Liver (tissue), 9 donors: ENCODE measurements around the gene TSHB. TPM values are rescaled to one million over a fixed set of nuclear protein-coding genes. Genes with fewer than 3 reads are reported as not detected.

Source experiments
- DNase-seq: peaks from one replicate; pipeline ENCODE4 v3.0.0-alpha.2; 2017; ENCODE audit warnings: low spot score
- H3K27ac ChIP-seq, 2 donors: one replicate each; pipeline ENCODE4 v1.7.0; 2013; ENCODE audit warnings: inconsistent platforms in 2 of 2, low read length in 2 of 2, control low read depth in 1 of 2, low read depth in 1 of 2, mild to moderate bottlenecking in 1 of 2
- H3K27me3 ChIP-seq, 4 donors: one replicate each; pipeline versions ENCODE4 v1.6.1 to v1.7.0; 2013; ENCODE audit warnings: low read length in 3 of 4, inconsistent platforms in 1 of 4, mild to moderate bottlenecking in 1 of 4, moderate library complexity in 1 of 4; ENCODE audit not compliant: control insufficient read depth in 4 of 4, insufficient read depth in 4 of 4
- H3K36me3 ChIP-seq, 4 donors: one replicate each; pipeline versions ENCODE4 v1.6.1 to v1.7.0; 2013; ENCODE audit warnings: low read length in 3 of 4, mild to moderate bottlenecking in 3 of 4, low read depth in 1 of 4, moderate library complexity in 1 of 4; ENCODE audit not compliant: control insufficient read depth in 4 of 4, insufficient read depth in 3 of 4
- H3K4me1 ChIP-seq, 4 donors: one replicate each; pipeline versions ENCODE4 v1.6.1 to v1.7.0; 2013; ENCODE audit warnings: low read length in 3 of 4, mild to moderate bottlenecking in 3 of 4, moderate library complexity in 1 of 4; ENCODE audit not compliant: control insufficient read depth in 4 of 4, insufficient read depth in 4 of 4
- H3K4me3 ChIP-seq, 3 donors: one replicate each; pipeline versions ENCODE4 v1.6.1 to v1.7.0; 2013; ENCODE audit warnings: low read length in 3 of 3, control low read depth in 1 of 3, low read depth in 1 of 3, mild to moderate bottlenecking in 1 of 3
- H3K9ac ChIP-seq, 2 donors: one replicate each; pipeline ENCODE4 v1.7.0; 2013; ENCODE audit warnings: low read length in 2 of 2, mild to moderate bottlenecking in 2 of 2, moderate library complexity in 2 of 2, control low read depth in 1 of 2, low read depth in 1 of 2
- H3K9me3 ChIP-seq, 4 donors: one replicate each; pipeline versions ENCODE4 v1.6.1 to v1.7.0; 2013; ENCODE audit warnings: low read length in 3 of 4; ENCODE audit not compliant: control insufficient read depth in 4 of 4
- EGR1 ChIP-seq, 2 donors: IDR thresholded peaks; 2 replicates each; pipeline ENCODE4 v1.6.1; 2016 to 2018; ENCODE audit warnings: antibody characterized with exemption in 2 of 2, low read depth in 2 of 2
- FOXA1 ChIP-seq: IDR thresholded peaks from 2 replicates; pipeline ENCODE4 v1.6.1; 2016; ENCODE audit warnings: antibody characterized with exemption
- FOXA2 ChIP-seq: IDR thresholded peaks from 2 replicates; pipeline ENCODE4 v1.6.1; 2016; ENCODE audit warnings: antibody characterized with exemption
- GABPA ChIP-seq, 2 donors: IDR thresholded peaks in 1 of 2; conservative IDR thresholded peaks in 1 of 2; 2 replicates each; pipeline ENCODE4 v1.6.1; 2016; ENCODE audit warnings: antibody characterized with exemption in 2 of 2, mild to moderate bottlenecking in 1 of 2, moderate library complexity in 1 of 2
- HNF4A ChIP-seq, 2 donors: conservative IDR thresholded peaks; 2 replicates each; pipeline ENCODE4 v1.6.1; 2016; ENCODE audit warnings: antibody characterized with exemption in 2 of 2, mild to moderate bottlenecking in 2 of 2
- HNF4G ChIP-seq: IDR thresholded peaks from 2 replicates; pipeline ENCODE4 v1.6.1; 2016; ENCODE audit warnings: antibody characterized with exemption
- JUND ChIP-seq, 2 donors: IDR thresholded peaks; 2 replicates each; pipeline ENCODE4 v1.6.1; 2016; ENCODE audit warnings: antibody characterized with exemption in 2 of 2
- NR2F2 ChIP-seq: IDR thresholded peaks from 2 replicates; pipeline ENCODE4 v1.6.1; 2016; ENCODE audit warnings: antibody characterized with exemption
- RAD21 ChIP-seq, 2 donors: IDR thresholded peaks; 2 replicates each; pipeline ENCODE4 v1.6.1; 2016; ENCODE audit warnings: antibody characterized with exemption in 2 of 2, mild to moderate bottlenecking in 2 of 2
- SP1 ChIP-seq: IDR thresholded peaks from 2 replicates; pipeline ENCODE4 v1.6.1; 2018; ENCODE audit warnings: antibody characterized with exemption, mild to moderate bottlenecking
- ZBTB33 ChIP-seq: IDR thresholded peaks from 2 replicates; pipeline ENCODE4 v1.6.1; 2016; ENCODE audit warnings: antibody characterized with exemption
- WGBS: extraction: QIAGEN DNeasy Blood & Tissue Kit; methylation state at CpG from one replicate; pipeline ENCODE4 v1.1.7; 2013; 5-methylcytosine and 5-hydroxymethylcytosine counted together
- polyA plus RNA-seq, 2 donors: library from polyadenylated mRNA; stranded (reverse) in 1 of 2; unstranded in 1 of 2; fragments of 200-250 nt in 1 of 2; fragments of >200 nt in 1 of 2; fragmentation: Nextera tagmentation in 1 of 2; extraction: Ambion mirVana in 1 of 2; gene quantifications; one replicate each; pipeline versions ENCODE4 v1.2.1 to v1.2.3, GENCODE V29; 2013 to 2015
- total RNA-seq, 2 donors: library from RNA; depleted of rRNA; stranded (reverse); fragments of >200 nt; gene quantifications; one replicate each; pipeline ENCODE4 v1.2.3, GENCODE V29; 2014
- TF ChIP-seq, protein P1 (sequence below): IDR thresholded peaks from 2 replicates; pipeline ENCODE4 v1.6.1; 2016; ENCODE audit warnings: antibody characterized with exemption
- TF ChIP-seq, protein P2 (sequence below): IDR thresholded peaks from 2 replicates; pipeline ENCODE4 v1.6.1; 2016; ENCODE audit warnings: antibody characterized with exemption
- TF ChIP-seq, protein P3 (sequence below): fragments of 150-350 bp; IDR thresholded peaks from 2 replicates; pipeline ENCODE4 v1.5.1; 2017; ENCODE audit warnings: improper control_type of control experiment, low read depth, low read length; ENCODE audit not compliant: missing input control
- donor health status: healthy.
- donor health status: healthy.
- donor health status: healthy.
- donor health status: healthy.
- donor health status: healthy.

TSHB gene
- total and polyA plus RNA-seq, 4 donors, result not detected

- peaks cover 0 to 4% (median under 1%) of the 10 kb centered on the region in 4 donors for H3K27me3 ChIP-seq
- no peaks in the 10 kb centered on the region for H3K9me3 ChIP-seq
- H3K36me3 ChIP-seq, result no peaks in the 10 kb centered on the region
- no peak overlapping the region for H3K9ac ChIP-seq
- H3K4me1 ChIP-seq, result no peaks in the 10 kb centered on the region
- no peak for DNase-seq
- TF ChIP-seq NR2F2 (no peak), EGR1 (IDR thresholded peaks at IDR 0.05; ENCODE audit: low read depth in 2 of 2) (no peak), ZBTB33 (no peak), SP1 (no peak), FOXA1 (no peak)
- TF ChIP-seq, protein P1, sequence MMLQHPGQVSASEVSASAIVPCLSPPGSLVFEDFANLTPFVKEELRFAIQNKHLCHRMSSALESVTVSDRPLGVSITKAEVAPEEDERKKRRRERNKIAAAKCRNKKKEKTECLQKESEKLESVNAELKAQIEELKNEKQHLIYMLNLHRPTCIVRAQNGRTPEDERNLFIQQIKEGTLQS, result no peak
- TF ChIP-seq, protein P2, sequence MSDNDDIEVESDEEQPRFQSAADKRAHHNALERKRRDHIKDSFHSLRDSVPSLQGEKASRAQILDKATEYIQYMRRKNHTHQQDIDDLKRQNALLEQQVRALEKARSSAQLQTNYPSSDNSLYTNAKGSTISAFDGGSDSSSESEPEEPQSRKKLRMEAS, result no peak
- H3K4me3 ChIP-seq, result no peak overlapping the region
- no peak overlapping the region for H3K27ac ChIP-seq
- 68% methylated on average over 11 of the region's 11 CpGs for WGBS
Measured at GRCh38 chr1:115074839-115075534, 45.4 kb downstream of the TSHB start.

GRCh38 chr1:115076384-115076915, 46.8 kb downstream of the TSHB start:
- Histone ChIP-seq H3K27ac (no peak overlapping the region), H3K4me3 (no peak overlapping the region), H3K4me1 (no peaks in the 10 kb centered on the region), H3K9ac (no peak overlapping the region), H3K9me3 (no peaks in the 10 kb centered on the region), H3K36me3 (no peaks in the 10 kb centered on the region), H3K27me3 (peaks cover 0 to 4% (median under 1%) of the 10 kb centered on the region in 4 donors)
- no peak for DNase-seq
- 80% methylated on average over 4 of the region's 4 CpGs for WGBS
- no peak for TF ChIP-seq EGR1 (IDR thresholded peaks at IDR 0.05; ENCODE audit: low read depth in 2 of 2)
- TF ChIP-seq HNF4G, result no peak

- no peak overlapping the region for H3K27ac ChIP-seq
- TF ChIP-seq ZBTB33, result no peak
- no peak for TF ChIP-seq GABPA (IDR thresholded peaks at IDR 0.05 in 1 of 2, conservative IDR thresholded peaks at IDR 0.05 in 1 of 2)
- TF ChIP-seq FOXA1, result no peak
- no peak for TF ChIP-seq RAD21 (IDR thresholded peaks at IDR 0.05)
- no peak for TF ChIP-seq HNF4A (conservative IDR thresholded peaks at IDR 0.05)
- TF ChIP-seq, protein P3, sequence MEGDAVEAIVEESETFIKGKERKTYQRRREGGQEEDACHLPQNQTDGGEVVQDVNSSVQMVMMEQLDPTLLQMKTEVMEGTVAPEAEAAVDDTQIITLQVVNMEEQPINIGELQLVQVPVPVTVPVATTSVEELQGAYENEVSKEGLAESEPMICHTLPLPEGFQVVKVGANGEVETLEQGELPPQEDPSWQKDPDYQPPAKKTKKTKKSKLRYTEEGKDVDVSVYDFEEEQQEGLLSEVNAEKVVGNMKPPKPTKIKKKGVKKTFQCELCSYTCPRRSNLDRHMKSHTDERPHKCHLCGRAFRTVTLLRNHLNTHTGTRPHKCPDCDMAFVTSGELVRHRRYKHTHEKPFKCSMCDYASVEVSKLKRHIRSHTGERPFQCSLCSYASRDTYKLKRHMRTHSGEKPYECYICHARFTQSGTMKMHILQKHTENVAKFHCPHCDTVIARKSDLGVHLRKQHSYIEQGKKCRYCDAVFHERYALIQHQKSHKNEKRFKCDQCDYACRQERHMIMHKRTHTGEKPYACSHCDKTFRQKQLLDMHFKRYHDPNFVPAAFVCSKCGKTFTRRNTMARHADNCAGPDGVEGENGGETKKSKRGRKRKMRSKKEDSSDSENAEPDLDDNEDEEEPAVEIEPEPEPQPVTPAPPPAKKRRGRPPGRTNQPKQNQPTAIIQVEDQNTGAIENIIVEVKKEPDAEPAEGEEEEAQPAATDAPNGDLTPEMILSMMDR, result no peak
- TF ChIP-seq, protein P1, result no peak
- TF ChIP-seq EGR1 (IDR thresholded peaks at IDR 0.05; ENCODE audit: low read depth in 2 of 2), result no peak
- TF ChIP-seq JUND (IDR thresholded peaks at IDR 0.05), result no peak
- TF ChIP-seq NR2F2, result no peak
- TF ChIP-seq FOXA2, result no peak
- TF ChIP-seq HNF4G, result no peak
Measured at GRCh38 chr1:115077286-115077983, 47.8 kb downstream of the TSHB start.

More at GRCh38 chr1:115077286-115077983, 47.8 kb downstream of the TSHB start:
- H3K4me3 ChIP-seq, result no peak overlapping the region
- DNase-seq, result no peak
- H3K36me3 ChIP-seq, result no peaks in the 10 kb centered on the region
- H3K9ac ChIP-seq, result no peak overlapping the region
- WGBS, result 93% methylated on average over 5 of the region's 5 CpGs
- H3K4me1 ChIP-seq, result no peaks in the 10 kb centered on the region
- no peaks in the 10 kb centered on the region for H3K9me3 ChIP-seq
- H3K27me3 ChIP-seq, result peaks cover 0 to 4% (median under 1%) of the 10 kb centered on the region in 4 donors
